ENCODE results near the gene HJURP. TPM values are rescaled to one million over a fixed set of nuclear protein-coding genes. Genes with fewer than 3 reads are reported as not detected.

HJURP gene
- total RNA-seq, 4 donors from 2014 or later, result 0.22 to 0.60 TPM; not detected in 2

DNA sequence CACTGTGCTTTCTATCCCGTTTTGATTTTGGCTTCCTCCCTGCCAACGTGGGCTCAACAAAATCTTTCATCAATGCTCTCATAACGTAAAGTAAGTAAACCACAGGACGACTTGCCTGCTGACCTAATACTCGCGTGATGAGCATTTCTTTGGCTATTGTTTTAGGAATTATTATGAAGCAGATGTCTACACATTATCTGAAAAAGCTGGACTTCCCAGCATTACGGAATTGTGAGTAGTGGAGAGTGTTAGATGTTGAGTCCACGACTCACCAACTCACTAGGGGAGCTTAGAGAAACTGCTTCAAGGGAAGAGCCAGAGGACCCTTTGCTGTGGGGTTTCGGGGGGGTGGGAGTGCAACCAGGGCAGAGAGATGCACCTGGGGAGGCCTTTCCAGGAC, 21.9 kb downstream of the HJURP start:
- no peak for DNase-seq (ENCODE audit: low spot score in 2 of 2)
- WGBS, 2 donors, result 72 to 77% methylated on average over 9 of the region's 9 CpGs
- no peaks in the 10 kb centered on the region for H3K9me3 ChIP-seq

DNA sequence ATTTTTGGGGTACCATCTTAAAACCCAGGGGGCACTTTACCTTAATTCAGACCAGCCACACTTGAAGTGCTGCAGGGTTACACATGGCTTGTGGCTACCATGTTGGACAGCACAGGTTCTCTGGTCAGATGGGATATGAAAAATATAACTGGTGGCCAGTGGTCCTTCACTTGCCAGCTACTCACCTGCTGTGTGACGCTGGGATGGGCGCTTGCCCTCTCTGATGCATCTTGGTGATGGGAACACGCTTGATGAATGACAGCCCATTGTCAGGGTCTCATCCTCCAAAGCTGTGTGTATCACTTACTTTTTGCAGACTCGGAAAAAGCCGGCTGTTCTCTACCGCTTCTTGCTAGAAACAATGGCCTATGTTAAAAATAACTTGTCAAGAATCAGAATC, 22.5 kb downstream of the HJURP start:
- no peak overlapping the region for H3K27ac ChIP-seq
- H3K36me3 ChIP-seq, result no peaks in the 10 kb centered on the region
- H3K27me3 ChIP-seq, result no peaks in the 10 kb centered on the region
- 97 to 99% methylated on average over 6 of the region's 6 CpGs for WGBS, 2 donors
- no peak for DNase-seq (ENCODE audit: low spot score in 2 of 2)
- H3K4me3 ChIP-seq, result no peak overlapping the region
- no peaks in the 10 kb centered on the region for H3K4me1 ChIP-seq
- TF ChIP-seq EP300 (IDR thresholded peaks at IDR 0.05) (no peak), POLR2A (IDR thresholded peaks at IDR 0.05) (no peak)
- TF ChIP-seq, protein P1, sequence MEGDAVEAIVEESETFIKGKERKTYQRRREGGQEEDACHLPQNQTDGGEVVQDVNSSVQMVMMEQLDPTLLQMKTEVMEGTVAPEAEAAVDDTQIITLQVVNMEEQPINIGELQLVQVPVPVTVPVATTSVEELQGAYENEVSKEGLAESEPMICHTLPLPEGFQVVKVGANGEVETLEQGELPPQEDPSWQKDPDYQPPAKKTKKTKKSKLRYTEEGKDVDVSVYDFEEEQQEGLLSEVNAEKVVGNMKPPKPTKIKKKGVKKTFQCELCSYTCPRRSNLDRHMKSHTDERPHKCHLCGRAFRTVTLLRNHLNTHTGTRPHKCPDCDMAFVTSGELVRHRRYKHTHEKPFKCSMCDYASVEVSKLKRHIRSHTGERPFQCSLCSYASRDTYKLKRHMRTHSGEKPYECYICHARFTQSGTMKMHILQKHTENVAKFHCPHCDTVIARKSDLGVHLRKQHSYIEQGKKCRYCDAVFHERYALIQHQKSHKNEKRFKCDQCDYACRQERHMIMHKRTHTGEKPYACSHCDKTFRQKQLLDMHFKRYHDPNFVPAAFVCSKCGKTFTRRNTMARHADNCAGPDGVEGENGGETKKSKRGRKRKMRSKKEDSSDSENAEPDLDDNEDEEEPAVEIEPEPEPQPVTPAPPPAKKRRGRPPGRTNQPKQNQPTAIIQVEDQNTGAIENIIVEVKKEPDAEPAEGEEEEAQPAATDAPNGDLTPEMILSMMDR (IDR thresholded peaks at IDR 0.05), result no peak
- H3K9me3 ChIP-seq, result no peaks in the 10 kb centered on the region

More for the DNA sequence above, 21.9 kb downstream of the HJURP start:
- TF ChIP-seq, protein P1 (IDR thresholded peaks at IDR 0.05), result no peak
- TF ChIP-seq POLR2A (IDR thresholded peaks at IDR 0.05), result no peak
- no peak for TF ChIP-seq EP300 (IDR thresholded peaks at IDR 0.05)
- Histone ChIP-seq H3K4me1 (no peaks in the 10 kb centered on the region), H3K27ac (no peak overlapping the region), H3K4me3 (no peak overlapping the region), H3K36me3 (no peaks in the 10 kb centered on the region), H3K27me3 (no peaks in the 10 kb centered on the region)

DNA sequence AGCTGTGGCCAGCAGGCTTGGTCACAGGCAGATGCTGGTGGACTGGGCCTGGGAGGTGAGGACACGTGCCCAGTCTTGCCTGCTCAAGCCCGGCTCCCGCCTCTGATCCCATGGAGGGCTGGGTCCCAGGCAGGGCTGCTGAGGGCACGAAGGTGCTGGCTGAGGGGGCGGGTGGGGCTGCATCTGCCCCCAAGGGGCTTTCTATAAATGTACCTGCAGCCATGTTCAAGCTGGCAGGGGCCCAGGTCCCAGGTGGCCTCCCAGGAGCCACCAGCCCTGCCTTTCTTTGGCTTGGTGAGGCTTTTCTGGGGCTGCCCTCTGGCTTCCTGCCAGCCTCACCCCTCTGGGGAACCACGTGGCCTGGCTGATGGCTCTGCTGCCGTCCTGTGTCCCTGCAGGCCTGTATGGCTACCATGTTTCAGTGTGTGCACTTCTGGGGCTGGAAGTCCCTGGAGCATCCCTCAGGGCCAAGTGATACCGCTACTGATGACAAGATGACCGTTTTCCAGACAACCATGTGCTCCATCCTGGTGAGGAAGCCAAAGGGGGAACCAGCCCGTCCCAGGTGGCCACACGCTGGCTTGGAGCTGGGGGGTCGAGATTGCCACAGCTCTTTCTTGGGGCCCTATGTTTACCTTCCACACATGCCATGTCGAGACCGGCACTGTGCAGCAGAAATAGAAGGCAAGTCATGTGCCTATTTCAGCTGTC, 23.2 kb downstream of the HJURP start:
- no peaks in the 10 kb centered on the region for H3K4me1 ChIP-seq
- H3K9me3 ChIP-seq, result no peaks in the 10 kb centered on the region
- H3K4me3 ChIP-seq, result no peak overlapping the region
- H3K36me3 ChIP-seq, result no peaks in the 10 kb centered on the region
- H3K27me3 ChIP-seq, result no peaks in the 10 kb centered on the region
- H3K27ac ChIP-seq, result no peak overlapping the region
- no peak for DNase-seq (ENCODE audit: low spot score in 2 of 2)
- WGBS, 2 donors, result 65 to 81% methylated on average over 11 to 13 of the region's 14 CpGs
- TF ChIP-seq, protein P1 (IDR thresholded peaks at IDR 0.05), result no peak
- TF ChIP-seq EP300 (IDR thresholded peaks at IDR 0.05) (no peak), POLR2A (IDR thresholded peaks at IDR 0.05) (no peak)

DNA sequence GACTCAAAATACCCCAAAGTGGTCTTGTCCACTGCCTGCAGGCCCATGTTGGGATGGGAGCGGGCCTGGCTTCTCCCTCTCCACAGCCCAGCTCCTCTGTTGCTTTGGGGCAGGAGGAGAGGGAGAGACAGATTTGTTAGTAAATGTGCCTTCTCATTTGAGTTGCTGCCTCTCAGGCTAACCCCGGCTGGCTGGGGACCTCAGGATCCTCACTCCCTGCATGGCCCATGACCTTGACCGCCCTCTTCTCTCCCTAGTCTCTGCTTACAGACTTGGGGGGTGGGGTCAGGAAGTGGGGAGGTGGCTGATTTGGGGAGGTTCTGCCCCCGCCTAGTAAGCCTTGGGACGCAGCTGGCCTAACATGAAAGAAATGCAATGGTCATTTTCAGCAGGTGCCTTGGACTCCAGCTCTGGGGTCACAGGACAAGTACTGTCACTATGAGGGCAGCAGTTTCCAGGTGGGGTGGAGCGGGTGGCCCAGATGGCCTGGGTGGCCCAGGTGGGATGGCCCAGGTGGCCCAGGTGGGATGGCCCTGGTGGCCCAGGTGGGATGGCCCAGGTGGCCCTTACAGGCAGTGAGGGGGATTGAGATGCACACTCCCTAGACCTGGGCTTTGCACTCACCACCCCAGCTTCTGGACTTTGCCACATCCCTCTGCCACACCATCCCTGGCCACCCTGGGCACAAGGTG, 24.1 kb downstream of the HJURP start:
- Histone ChIP-seq H3K36me3 (no peaks in the 10 kb centered on the region), H3K4me1 (no peaks in the 10 kb centered on the region), H3K9me3 (no peaks in the 10 kb centered on the region), H3K27me3 (no peaks in the 10 kb centered on the region), H3K4me3 (no peak overlapping the region), H3K27ac (no peak overlapping the region)
- TF ChIP-seq POLR2A (IDR thresholded peaks at IDR 0.05), result no peak
- DNase-seq (ENCODE audit: low spot score in 2 of 2), result no peak
- WGBS, 2 donors, result 89 to 93% methylated on average over 6 of the region's 6 CpGs

DNA sequence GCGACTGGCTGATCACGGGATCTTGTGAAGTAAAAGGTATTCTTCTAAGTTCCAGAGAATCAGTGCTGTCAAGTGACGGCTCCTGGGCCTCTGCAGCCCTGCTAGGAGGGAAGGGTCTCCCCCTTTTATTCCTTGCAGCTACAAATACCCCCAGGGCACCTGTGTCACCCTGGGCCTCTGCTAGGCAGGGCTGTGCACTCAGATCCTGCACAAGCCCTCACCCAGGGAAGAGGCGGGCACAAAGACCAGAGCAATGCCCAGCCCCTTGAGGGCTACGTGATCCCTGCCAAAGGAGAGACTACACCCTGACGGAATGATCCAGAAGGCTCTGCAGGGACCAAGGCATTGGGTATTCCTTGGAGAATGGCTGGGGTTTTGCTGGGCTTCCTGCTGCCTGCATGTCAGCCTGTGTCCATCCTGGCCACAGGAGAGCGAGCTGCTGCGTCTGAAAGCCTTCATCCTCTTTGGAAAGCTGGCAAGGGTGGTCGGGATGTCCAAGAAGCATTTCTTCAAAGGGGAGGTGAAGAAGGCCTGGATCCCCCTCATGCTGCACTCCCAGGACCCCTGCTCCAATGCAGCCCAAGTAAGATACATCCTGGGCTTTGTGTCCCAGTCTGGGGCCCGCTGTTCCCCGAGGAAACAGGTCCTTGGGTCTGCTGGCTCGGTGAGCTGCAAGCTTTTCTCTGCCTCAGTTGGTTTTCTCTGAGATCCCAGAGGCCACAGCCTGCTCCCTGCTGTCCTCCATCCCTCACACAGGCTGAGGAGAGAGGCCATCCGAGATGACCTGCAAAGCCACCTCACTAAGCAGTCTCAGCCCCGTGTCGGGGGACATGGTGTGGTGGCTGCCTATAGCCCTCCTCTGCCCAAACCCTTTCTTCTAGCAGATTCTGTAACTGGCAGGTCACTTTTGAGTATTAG, 24.9 kb downstream of the HJURP start:
- DNase-seq (ENCODE audit: low spot score in 2 of 2), result no peak

More for the DNA sequence above, 24.9 kb downstream of the HJURP start:
- TF ChIP-seq, protein P1 (IDR thresholded peaks at IDR 0.05), result no peak
- TF ChIP-seq EP300 (IDR thresholded peaks at IDR 0.05) (no peak), POLR2A (IDR thresholded peaks at IDR 0.05) (no peak)
- Histone ChIP-seq H3K27ac (no peak overlapping the region), H3K36me3 (no peaks in the 10 kb centered on the region), H3K27me3 (no peaks in the 10 kb centered on the region), H3K9me3 (no peaks in the 10 kb centered on the region), H3K4me1 (no peaks in the 10 kb centered on the region), H3K4me3 (no peak overlapping the region)
- 84 to 86% methylated on average over 11 to 15 of the region's 15 CpGs for WGBS, 2 donors
